Measurements from ENCODE around the gene OR10K2. TPM values are rescaled to one million over a fixed set of nuclear protein-coding genes. Genes with fewer than 3 reads are reported as not detected.
"Not testable (repeated sequence)": the region's sequence is repeated elsewhere in the genome, so short reads cannot be mapped to it uniquely, and the experiment has no call there.

The OR10K2 gene
- total and polyA plus RNA-seq, 2 donors = not detected

GRCh38 chr1:158398818-158399514, 27.1 kb downstream of the OR10K2 start, which contains the start of gene OR10T2:
Gene OR10T2 (minus strand): TSS chr1:158399466. CDS start chr1:158399466, 0 bp downstream.
- no peak within 1 kb of the TSS for H3K27ac ChIP-seq (ENCODE audit: low read depth)
- DNase-seq (ENCODE audit: extremely low spot score) = no peak
- H3K36me3 ChIP-seq (ENCODE audit: insufficient read depth) = no peaks in the 10 kb centered on the region
- WGBS = 82% methylated on average over 5 of the region's 5 CpGs
- H3K4me1 ChIP-seq (ENCODE audit: insufficient read depth) = no peaks in the 10 kb centered on the region
- no peak within 1 kb of the TSS for H3K4me3 ChIP-seq (ENCODE audit: low read depth, low read length)

- WGBS = 91% methylated on average over 3 of the region's 3 CpGs
- DNase-seq (ENCODE audit: extremely low spot score) = no peak
- Histone ChIP-seq H3K36me3 (ENCODE audit: insufficient read depth) (no peaks in the 10 kb centered on the region), H3K4me3 (ENCODE audit: low read depth, low read length) (no peak overlapping the region), H3K27ac (ENCODE audit: low read depth) (no peak overlapping the region), H3K4me1 (ENCODE audit: insufficient read depth) (no peaks in the 10 kb centered on the region)
These were observed 29.4 kb downstream of the OR10K2 start for GRCh38 chr1:158396646-158397045.

- DNase-seq (ENCODE audit: extremely low spot score) = no peak
- Histone ChIP-seq H3K4me3 (ENCODE audit: low read depth, low read length) (no peak overlapping the region), H3K27ac (ENCODE audit: low read depth) (no peak overlapping the region), H3K36me3 (ENCODE audit: insufficient read depth) (no peaks in the 10 kb centered on the region), H3K4me1 (ENCODE audit: insufficient read depth) (no peaks in the 10 kb centered on the region)
- 93% methylated on average over 5 of the region's 5 CpGs for WGBS
These were observed 32.6 kb downstream of the OR10K2 start for GRCh38 chr1:158393476-158393875.

- H3K4me3 ChIP-seq (ENCODE audit: low read depth, low read length) = no peak overlapping the region
- DNase-seq (ENCODE audit: extremely low spot score) = no peak
- H3K36me3 ChIP-seq (ENCODE audit: insufficient read depth) = no peaks in the 10 kb centered on the region
- no peak overlapping the region for H3K27ac ChIP-seq (ENCODE audit: low read depth)
- no peaks in the 10 kb centered on the region for H3K4me1 ChIP-seq (ENCODE audit: insufficient read depth)
These were observed 34.9 kb downstream of the OR10K2 start for GRCh38 chr1:158391099-158391498.

- H3K27ac ChIP-seq (ENCODE audit: low read depth) = no peak overlapping the region
- WGBS = 26% methylated on average over 1 of the region's 1 CpG
- no peaks in the 10 kb centered on the region for H3K36me3 ChIP-seq (ENCODE audit: insufficient read depth)
- DNase-seq (ENCODE audit: extremely low spot score) = no peak
- no peak overlapping the region for H3K4me3 ChIP-seq (ENCODE audit: low read depth, low read length)
- H3K4me1 ChIP-seq (ENCODE audit: insufficient read depth) = no peaks in the 10 kb centered on the region
These were observed 35.7 kb downstream of the OR10K2 start for GRCh38 chr1:158390331-158390730.

- WGBS = 78% methylated on average over 1 of the region's 1 CpG
These were observed 51.2 kb downstream of the OR10K2 start for GRCh38 chr1:158374860-158375259.

GRCh38 chr1:158374101-158374500, 51.9 kb downstream of the OR10K2 start:
- not testable (repeated sequence) for H3K4me1 ChIP-seq (ENCODE audit: insufficient read depth); H3K36me3 ChIP-seq (ENCODE audit: insufficient read depth); H3K4me3 ChIP-seq (ENCODE audit: low read depth, low read length); H3K27ac ChIP-seq (ENCODE audit: low read depth); DNase-seq (ENCODE audit: extremely low spot score)
- 96% methylated on average over 25 of the region's 25 CpGs for WGBS

More at GRCh38 chr1:158374860-158375259, 51.2 kb downstream of the OR10K2 start:
- H3K4me3 ChIP-seq (ENCODE audit: low read depth, low read length) = no peak overlapping the region
- no peak overlapping the region for H3K27ac ChIP-seq (ENCODE audit: low read depth)
- no peaks in the 10 kb centered on the region for H3K4me1 ChIP-seq (ENCODE audit: insufficient read depth)
- H3K36me3 ChIP-seq (ENCODE audit: insufficient read depth) = no peaks in the 10 kb centered on the region
- no peak for DNase-seq (ENCODE audit: extremely low spot score)

- 69% methylated on average over 6 of the region's 6 CpGs for WGBS
- Histone ChIP-seq H3K4me1 (ENCODE audit: insufficient read depth) (no peaks in the 10 kb centered on the region), H3K27ac (ENCODE audit: low read depth) (no peak overlapping the region), H3K36me3 (ENCODE audit: insufficient read depth) (no peaks in the 10 kb centered on the region), H3K4me3 (ENCODE audit: low read depth, low read length) (no peak overlapping the region)
- DNase-seq (ENCODE audit: extremely low spot score) = no peak
These were observed 54.7 kb downstream of the OR10K2 start for GRCh38 chr1:158371188-158371953.

Other genes starting within 250 kb of the OR10K2 start
- 1.6 TPM for gene CD1D, start 245.3 kb downstream of the OR10K2 start, total RNA-seq
- 2.7 TPM for gene CD1D, start 245.3 kb downstream of the OR10K2 start, polyA plus RNA-seq
- gene CD1A, start 171.8 kb downstream of the OR10K2 start, total RNA-seq = not detected
- 0.05 TPM for gene CD1A, start 171.8 kb downstream of the OR10K2 start, polyA plus RNA-seq
- 2.9 TPM for gene CD1C, start 136.3 kb downstream of the OR10K2 start, total RNA-seq
- 0.70 TPM for gene CD1C, start 136.3 kb downstream of the OR10K2 start, polyA plus RNA-seq
- gene CD1B, start 94.7 kb downstream of the OR10K2 start, total RNA-seq = not detected
- gene CD1B, start 94.7 kb downstream of the OR10K2 start, polyA plus RNA-seq = 0.09 TPM
- 0.69 TPM for gene CD1E, start 72.3 kb downstream of the OR10K2 start, total RNA-seq
- 1.0 TPM for gene CD1E, start 72.3 kb downstream of the OR10K2 start, polyA plus RNA-seq
- gene OR10T2, start 26.8 kb downstream of the OR10K2 start, total RNA-seq = not detected
- gene OR10T2, start 26.8 kb downstream of the OR10K2 start, polyA plus RNA-seq = not detected
- gene OR10K1, start 35.6 kb upstream of the OR10K2 start, total RNA-seq = not detected
- not detected for gene OR10K1, start 35.6 kb upstream of the OR10K2 start, polyA plus RNA-seq
- gene OR10R2, start 46.0 kb upstream of the OR10K2 start, total RNA-seq = not detected
- not detected for gene OR10R2, start 46.0 kb upstream of the OR10K2 start, polyA plus RNA-seq
- gene OR6Y1, start 128.2 kb upstream of the OR10K2 start, total RNA-seq = not detected
- gene OR6Y1, start 128.2 kb upstream of the OR10K2 start, polyA plus RNA-seq = not detected
- gene OR6P1, start 144.3 kb upstream of the OR10K2 start, total RNA-seq = not detected
- not detected for gene OR6P1, start 144.3 kb upstream of the OR10K2 start, polyA plus RNA-seq
- gene OR10X1, start 153.7 kb upstream of the OR10K2 start, total RNA-seq = not detected
- not detected for gene OR10X1, start 153.7 kb upstream of the OR10K2 start, polyA plus RNA-seq
- gene OR10Z1, start 179.0 kb upstream of the OR10K2 start, total RNA-seq = not detected
- gene OR10Z1, start 179.0 kb upstream of the OR10K2 start, polyA plus RNA-seq = not detected

Data from urinary bladder (tissue), 4 donors.